HEK293T (cell line): ENCODE measurements around the gene OR7G1.

Source experiments
- ARNT ChIP-seq: fragments of 450-650 bp; IDR thresholded peaks from 2 replicates; pipeline ENCODE4 v1.6.1; 2017; ENCODE audit warnings: mild to moderate bottlenecking
- BHLHE40 ChIP-seq: fragments of 450-650 bp; IDR thresholded peaks from 2 replicates; pipeline ENCODE4 v1.6.1; 2016; ENCODE audit warnings: mild to moderate bottlenecking, moderate library complexity, borderline replicate concordance
- CTBP1 ChIP-seq: fragments of 450-650 bp; IDR thresholded peaks from 2 replicates; pipeline ENCODE4 v1.6.1; 2016; ENCODE audit warnings: borderline replicate concordance
- FOXM1 ChIP-seq: fragments of 450-650 bp; IDR thresholded peaks from 2 replicates; pipeline ENCODE4 v1.6.1; 2017; ENCODE audit warnings: mild to moderate bottlenecking, borderline replicate concordance
- PKNOX1 ChIP-seq: fragments of 450-650 bp; IDR thresholded peaks from 2 replicates; pipeline ENCODE4 v1.6.1; 2016
- SP1 ChIP-seq: fragments of 450-650 bp; IDR thresholded peaks from 2 replicates; pipeline ENCODE4 v1.6.1; 2017
- ZNF384 ChIP-seq: fragments of 450-650 bp; IDR thresholded peaks from 2 replicates; pipeline ENCODE4 v1.6.1; 2016

GRCh38 chr19:9146882-9147281 is 31.3 kb upstream of the OR7G1 start:
- no peak for TF ChIP-seq SP1
- TF ChIP-seq FOXM1: no peak
- no peak for TF ChIP-seq CTBP1
- no peak for TF ChIP-seq PKNOX1
- TF ChIP-seq ZNF384: no peak
- no peak for TF ChIP-seq ARNT
- no peak for TF ChIP-seq BHLHE40
